OCI-LY3 (cell line): ENCODE results near the gene NOC4L.

Experiments used
- H2AFZ ChIP-seq: fragments of 200-600, 300-600 bp; shearing (Covaris generic); 2 replicates; pipeline ENCODE4 v1.6.0; 2014; ENCODE audit warnings: antibody characterized with exemption, low read depth, low read length
- H3K27ac ChIP-seq: fragments of 200-600, 300-600 bp; sonication (generic); 2 replicates; pipeline ENCODE4 v1.5.1; 2014; ENCODE audit warnings: mild to moderate bottlenecking, low read length, moderate library complexity, mixed read lengths
- H3K27me3 ChIP-seq: fragments of 200-600, 300-600 bp; sonication (generic); 2 replicates; pipeline ENCODE4 v1.6.1; 2014; ENCODE audit warnings: low read depth, low read length, mixed read lengths
- H3K36me3 ChIP-seq: fragments of 200-600, 300-600 bp; sonication (generic); replicated peaks from 2 replicates; pipeline ENCODE3; 2014; ENCODE audit warnings: low read depth, low read length, mixed read lengths
- H3K4me1 ChIP-seq: fragments of 300-600, 200-600 bp; sonication (generic); 2 replicates; pipeline ENCODE4 v1.6.1; 2014; ENCODE audit warnings: low read length, mixed read lengths
- H3K4me2 ChIP-seq: fragments of 200-600, 300-600 bp; sonication (generic); 2 replicates; pipeline ENCODE4 v1.6.1; 2014; ENCODE audit warnings: low read length, mixed read lengths
- H3K4me3 ChIP-seq: fragments of 300-600, 200-600 bp; sonication (generic); 2 replicates; pipeline ENCODE4 v1.5.1; 2014; ENCODE audit warnings: antibody characterized with exemption, mild to moderate bottlenecking, low read length, moderate library complexity
- H3K79me2 ChIP-seq: fragments of 300-600, 200-600 bp; shearing (Covaris generic); 2 replicates; pipeline ENCODE4 v1.6.1; 2014; ENCODE audit warnings: mild to moderate bottlenecking, low read length, mixed read lengths
- H3K9ac ChIP-seq: fragments of 300-600, 200-600 bp; shearing (Covaris generic); 2 replicates; pipeline ENCODE4 v1.6.0; 2014; ENCODE audit warnings: mild to moderate bottlenecking, low read length, moderate library complexity
- H3K9me3 ChIP-seq: fragments of 200-600, 300-600 bp; shearing (Covaris generic); 2 replicates; pipeline ENCODE4 v1.6.1; 2014; ENCODE audit warnings: low read length, mixed read lengths; ENCODE audit not compliant: insufficient read depth
- H4K20me1 ChIP-seq: fragments of 200-600, 300-600 bp; sonication (generic); 2 replicates; pipeline ENCODE4 v1.6.1; 2016; ENCODE audit warnings: low read length, mixed read lengths; ENCODE audit not compliant: insufficient read depth
- CTCF ChIP-seq: fragments of 200-600, 300-600 bp; sonication (generic); IDR thresholded peaks from 2 replicates; pipeline ENCODE4 v1.5.1; 2014; ENCODE audit warnings: antibody characterized with exemption, low read length, low read depth
- EZH2phosphoT487 ChIP-seq: fragments of 200-600 bp; shearing (Covaris generic); IDR thresholded peaks from 2 replicates; pipeline ENCODE4 v1.6.1; 2018; ENCODE audit warnings: antibody characterized with exemption, mixed run types, low read depth

The NOC4L gene

GRCh38 chr12:132170094-132170636, 25.9 kb downstream of the NOC4L start:
- Histone ChIP-seq H3K27ac (no peak overlapping the region), H3K4me2 (no peak overlapping the region)

DNA sequence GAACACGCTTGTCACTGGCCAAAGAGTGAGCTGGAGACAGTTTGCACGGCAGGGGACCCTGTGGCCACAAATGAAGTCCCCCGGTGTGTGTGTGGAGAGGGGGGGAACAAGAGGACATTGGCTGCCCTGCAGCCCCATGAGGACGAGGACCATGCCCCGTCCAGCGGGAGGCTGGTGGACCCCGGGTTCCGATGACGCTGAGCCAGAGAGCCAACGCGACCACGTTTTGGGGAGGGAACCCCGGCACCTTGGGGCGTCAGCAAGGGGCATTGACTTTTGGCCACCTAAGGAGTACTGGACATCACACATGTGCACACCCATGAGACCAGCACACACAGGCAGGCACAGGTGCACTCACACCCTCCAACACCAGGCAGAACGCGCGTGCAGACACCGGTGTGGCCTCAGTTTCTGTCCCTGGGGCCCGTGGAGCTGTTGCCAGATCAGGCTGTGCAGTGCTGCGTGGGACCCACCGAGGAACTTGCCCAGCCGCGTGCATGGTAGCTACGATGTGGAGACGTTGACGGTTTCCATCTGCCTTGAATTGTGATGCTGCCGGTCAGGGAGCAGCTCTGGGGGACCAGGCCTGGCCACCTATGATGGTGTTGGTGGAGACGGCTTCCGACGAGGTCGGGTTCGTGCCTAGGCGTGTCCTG, 26.5 kb downstream of the NOC4L start:
- Histone ChIP-seq H3K36me3 (no peaks in the 10 kb centered on the region), H3K79me2 (no peaks in the 10 kb centered on the region), H3K4me3 (no peak overlapping the region), H2AFZ (no peak overlapping the region), H3K4me1 (peaks cover 2% of the 10 kb centered on the region; the same call in 1 of the 2 replicates), H3K27ac (no peak overlapping the region), H3K27me3 (no peaks in the 10 kb centered on the region), H3K9ac (no peak overlapping the region), H3K9me3 (no peaks in the 10 kb centered on the region), H3K4me2 (no peak overlapping the region), H4K20me1 (no peaks in the 10 kb centered on the region)
- TF ChIP-seq EZH2phosphoT487, result no peak
- no peak for TF ChIP-seq CTCF

More at GRCh38 chr12:132170094-132170636, 25.9 kb downstream of the NOC4L start:
- H3K4me1 ChIP-seq, result peaks cover 2% of the 10 kb centered on the region; the same call in 1 of the 2 replicates
- H3K27me3 ChIP-seq, result no peaks in the 10 kb centered on the region
- H3K4me3 ChIP-seq, result no peak overlapping the region
- no peaks in the 10 kb centered on the region for H3K9me3 ChIP-seq
- H3K36me3 ChIP-seq, result no peaks in the 10 kb centered on the region
- H3K79me2 ChIP-seq, result no peaks in the 10 kb centered on the region
- no peak overlapping the region for H3K9ac ChIP-seq
- H4K20me1 ChIP-seq, result no peaks in the 10 kb centered on the region
- H2AFZ ChIP-seq, result no peak overlapping the region
- TF ChIP-seq EZH2phosphoT487 (no peak), CTCF (no peak)

DNA sequence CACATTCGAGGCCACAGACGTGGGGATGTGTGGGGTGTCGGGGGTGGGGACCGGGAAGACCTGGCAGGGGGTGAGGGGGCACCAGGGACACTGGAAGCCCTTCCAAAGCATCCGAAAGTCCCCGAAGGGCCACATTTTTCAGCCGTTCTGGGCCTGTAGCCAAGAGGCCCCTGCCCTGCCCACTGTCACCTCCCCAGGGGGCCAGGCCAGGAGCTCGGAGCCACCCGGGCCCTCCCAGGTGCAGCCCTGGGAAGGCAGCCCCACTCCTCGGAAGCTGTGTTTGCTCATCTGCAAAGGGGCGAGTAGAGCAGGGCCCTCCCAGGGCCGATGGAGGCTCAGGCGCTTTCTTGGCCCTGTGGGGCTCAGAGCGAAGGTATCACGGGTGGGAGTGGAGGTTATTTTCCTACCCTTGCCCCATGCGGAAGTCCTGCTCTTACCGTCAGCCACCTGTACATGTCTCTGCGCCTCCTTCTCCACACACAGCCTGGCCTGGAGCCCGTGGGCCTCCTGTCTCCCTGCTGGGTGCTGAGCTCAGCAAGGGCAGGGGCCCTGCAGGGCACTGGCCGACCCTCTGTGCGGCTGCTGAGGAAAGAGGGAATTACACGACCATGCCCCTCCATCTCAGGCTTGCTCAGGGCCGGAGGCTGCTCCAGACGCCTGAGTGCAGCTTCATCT, 27.2 kb downstream of the NOC4L start:
- TF ChIP-seq EZH2phosphoT487 (no peak), CTCF (no peak)
- H4K20me1 ChIP-seq, result no peaks in the 10 kb centered on the region
- no peaks in the 10 kb centered on the region for H3K36me3 ChIP-seq
- H3K4me3 ChIP-seq, result no peak overlapping the region
- no peaks in the 10 kb centered on the region for H3K79me2 ChIP-seq
- H3K27ac ChIP-seq, result no peak overlapping the region
- H3K27me3 ChIP-seq, result no peaks in the 10 kb centered on the region
- H2AFZ ChIP-seq, result no peak overlapping the region
- H3K4me1 ChIP-seq, result peaks cover 2% of the 10 kb centered on the region; the same call in 1 of the 2 replicates
- H3K9ac ChIP-seq, result no peak overlapping the region
- no peak overlapping the region for H3K4me2 ChIP-seq
- H3K9me3 ChIP-seq, result no peaks in the 10 kb centered on the region

- no peak overlapping the region for H3K4me3 ChIP-seq
- H3K36me3 ChIP-seq, result no peaks in the 10 kb centered on the region
- no peak overlapping the region for H3K27ac ChIP-seq
- H2AFZ ChIP-seq, result no peak overlapping the region
- H3K4me1 ChIP-seq, result peaks cover 2% of the 10 kb centered on the region; the same call in 1 of the 2 replicates
- H3K4me2 ChIP-seq, result no peak overlapping the region
- TF ChIP-seq CTCF (no peak), EZH2phosphoT487 (no peak)
- no peaks in the 10 kb centered on the region for H3K79me2 ChIP-seq
- no peak overlapping the region for H3K9ac ChIP-seq
- no peaks in the 10 kb centered on the region for H4K20me1 ChIP-seq
- H3K9me3 ChIP-seq, result no peaks in the 10 kb centered on the region
- no peaks in the 10 kb centered on the region for H3K27me3 ChIP-seq
Measured at GRCh38 chr12:132171968-132172521, 27.8 kb downstream of the NOC4L start.
